Mammary epithelial cell (primary cell): ENCODE data around the gene PRAME.
"Not testable (repeated sequence)": the region's sequence is repeated elsewhere in the genome, so short reads cannot be mapped to it uniquely, and the experiment has no call there.

ENCODE experiments used
- EZH2 ChIP-seq: IDR thresholded peaks from 2 replicates; pipeline ENCODE4 v1.6.1; 2012; ENCODE audit warnings: low read length, inconsistent platforms, borderline replicate concordance
- TF ChIP-seq, protein P1 (sequence below), 2 donors: IDR thresholded peaks in 1 of 2; conservative IDR thresholded peaks in 1 of 2; 2 replicates each; pipeline ENCODE4 v1.5.1; 2011 to 2012; ENCODE audit warnings: inconsistent platforms in 2 of 2, low read length in 2 of 2, mild to moderate bottlenecking in 2 of 2, control low read depth in 1 of 2, low read depth in 1 of 2; ENCODE audit not compliant: insufficient read depth in 1 of 2; ENCODE audit errors: extremely low read depth in 1 of 2

DNA sequence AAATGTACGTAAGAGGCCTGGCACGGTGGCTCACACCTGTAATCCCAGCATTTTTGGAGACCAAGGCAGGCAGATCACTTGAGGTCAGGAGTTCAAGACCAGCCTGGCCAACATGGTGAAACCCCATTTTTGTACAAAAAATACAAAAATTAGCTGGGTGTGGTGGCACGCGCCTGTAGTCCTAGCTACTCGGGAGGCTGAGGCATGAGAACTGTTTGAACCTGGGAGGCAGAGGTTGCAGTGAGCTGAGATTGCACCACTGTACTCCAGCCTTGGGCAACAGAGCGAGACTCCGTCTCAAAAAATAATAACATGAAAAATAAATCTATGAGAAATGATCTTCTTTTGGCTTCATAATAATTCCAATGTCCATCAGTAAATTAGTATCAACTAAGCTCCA, 48.2 kb downstream of the PRAME start:
- TF ChIP-seq, protein P1, sequence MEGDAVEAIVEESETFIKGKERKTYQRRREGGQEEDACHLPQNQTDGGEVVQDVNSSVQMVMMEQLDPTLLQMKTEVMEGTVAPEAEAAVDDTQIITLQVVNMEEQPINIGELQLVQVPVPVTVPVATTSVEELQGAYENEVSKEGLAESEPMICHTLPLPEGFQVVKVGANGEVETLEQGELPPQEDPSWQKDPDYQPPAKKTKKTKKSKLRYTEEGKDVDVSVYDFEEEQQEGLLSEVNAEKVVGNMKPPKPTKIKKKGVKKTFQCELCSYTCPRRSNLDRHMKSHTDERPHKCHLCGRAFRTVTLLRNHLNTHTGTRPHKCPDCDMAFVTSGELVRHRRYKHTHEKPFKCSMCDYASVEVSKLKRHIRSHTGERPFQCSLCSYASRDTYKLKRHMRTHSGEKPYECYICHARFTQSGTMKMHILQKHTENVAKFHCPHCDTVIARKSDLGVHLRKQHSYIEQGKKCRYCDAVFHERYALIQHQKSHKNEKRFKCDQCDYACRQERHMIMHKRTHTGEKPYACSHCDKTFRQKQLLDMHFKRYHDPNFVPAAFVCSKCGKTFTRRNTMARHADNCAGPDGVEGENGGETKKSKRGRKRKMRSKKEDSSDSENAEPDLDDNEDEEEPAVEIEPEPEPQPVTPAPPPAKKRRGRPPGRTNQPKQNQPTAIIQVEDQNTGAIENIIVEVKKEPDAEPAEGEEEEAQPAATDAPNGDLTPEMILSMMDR (conservative IDR thresholded peaks at IDR 0.05 in 1 of 2, IDR thresholded peaks at IDR 0.05 in 1 of 2; ENCODE audit: extremely low read depth in 1 of 2, insufficient read depth in 1 of 2, low read depth in 1 of 2, low read length in 2 of 2), result not testable (repeated sequence)
- TF ChIP-seq EZH2, result not testable (repeated sequence)
